GM12874 (cell line): Measurements from ENCODE around the gene NTSR2.

Experiments
- CTCF ChIP-seq: IDR thresholded peaks from 2 replicates; pipeline ENCODE4 v1.5.1; 2011; ENCODE audit warnings: low read depth, mild to moderate bottlenecking, control low read depth, low read length, moderate library complexity; ENCODE audit not compliant: insufficient read depth

Gene NTSR2

GRCh38 chr2:11658208-11659114, 11.5 kb downstream of the NTSR2 start:
- TF ChIP-seq CTCF, result no peak

GRCh38 chr2:11657646-11658045, 12.3 kb downstream of the NTSR2 start:
- no peak for TF ChIP-seq CTCF

GRCh38 chr2:11657195-11657594, 12.8 kb downstream of the NTSR2 start:
- no peak for TF ChIP-seq CTCF

GRCh38 chr2:11656671-11657101, 13.3 kb downstream of the NTSR2 start:
- no peak for TF ChIP-seq CTCF

- no peak for TF ChIP-seq CTCF
These were observed 13.7 kb downstream of the NTSR2 start for GRCh38 chr2:11656252-11656651.

- TF ChIP-seq CTCF, result no peak
These were observed 14.5 kb downstream of the NTSR2 start for GRCh38 chr2:11655495-11655894.

- no peak for TF ChIP-seq CTCF
These were observed 17.4 kb downstream of the NTSR2 start for GRCh38 chr2:11652553-11652952.
